RWPE2 (cell line): ENCODE measurements around the gene SLC9A9.

Experiments used
- ATAC-seq: fragments of 200-7000 bp; cut with Tn5 transposase; 3 replicates; pipeline ENCODE4 v1.9.1; 2021; ENCODE audit warnings: low read depth
- DNase-seq: peaks from one replicate; pipeline ENCODE4 v3.0.0-alpha.2; 2020; ENCODE audit warnings: low spot score
- H3K27ac ChIP-seq: fragments of 450-650 bp; 2 replicates; pipeline ENCODE4 v1.5.1; 2017; ENCODE audit warnings: mild to moderate bottlenecking; ENCODE audit not compliant: poor library complexity, severe bottlenecking
- H3K27me3 ChIP-seq: fragments of 250-450 bp; sonication (Bioruptor Pico); 2 replicates; pipeline ENCODE4 v1.5.1; 2021; ENCODE audit warnings: mild to moderate bottlenecking, moderate library complexity; ENCODE audit not compliant: insufficient read depth, poor library complexity, severe bottlenecking
- H3K36me3 ChIP-seq: fragments of 250-450 bp; sonication (Bioruptor Pico); 2 replicates; pipeline ENCODE4 v1.5.1; 2020; ENCODE audit warnings: low read depth, mild to moderate bottlenecking, moderate library complexity
- H3K4me1 ChIP-seq: fragments of 250-450 bp; sonication (Bioruptor Pico); 2 replicates; pipeline ENCODE4 v1.5.1; 2021; ENCODE audit warnings: mild to moderate bottlenecking, moderate library complexity; ENCODE audit not compliant: insufficient read depth, poor library complexity, severe bottlenecking
- H3K4me3 ChIP-seq: fragments of 250-450 bp; sonication (Bioruptor Pico); 2 replicates; pipeline ENCODE4 v1.5.1; 2021; ENCODE audit warnings: mild to moderate bottlenecking, moderate library complexity; ENCODE audit not compliant: severe bottlenecking
- H3K9me3 ChIP-seq: fragments of 250-450 bp; sonication (Bioruptor Pico); 2 replicates; pipeline ENCODE4 v1.5.1; 2021; ENCODE audit warnings: mild to moderate bottlenecking, moderate library complexity; ENCODE audit not compliant: severe bottlenecking
- CTCF ChIP-seq: fragments of 450-650 bp; IDR thresholded peaks from one replicate; pipeline ENCODE4 v1.5.1; 2017; ENCODE audit warnings: mild to moderate bottlenecking, moderate library complexity; ENCODE audit not compliant: poor library complexity, severe bottlenecking

Gene SLC9A9

DNA sequence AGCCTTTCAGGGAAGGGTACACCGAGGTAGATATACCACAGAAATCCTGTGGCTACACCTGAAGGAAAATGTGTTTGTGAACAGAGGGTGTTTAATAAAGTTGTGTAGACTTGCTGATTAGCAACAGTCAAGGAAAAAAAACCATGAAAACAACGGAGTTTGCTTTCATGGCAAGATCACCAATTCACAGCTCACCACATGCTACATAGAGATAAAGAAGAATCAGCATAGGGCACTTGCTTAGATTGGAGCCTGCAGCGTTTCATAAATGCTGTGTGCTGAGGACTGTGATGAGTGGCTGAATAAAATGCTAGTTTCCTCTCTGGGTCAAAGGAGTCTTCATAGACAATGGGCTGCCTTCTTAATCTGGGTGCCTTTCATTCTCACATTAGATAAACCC lies 257.6 kb downstream of the SLC9A9 start:
- H3K4me3 ChIP-seq, result no peak overlapping the region
- no peak overlapping the region for H3K27ac ChIP-seq
- no peak for TF ChIP-seq CTCF
- no peaks in the 10 kb centered on the region for H3K9me3 ChIP-seq
- H3K4me1 ChIP-seq, result no peaks in the 10 kb centered on the region
- no peaks in the 10 kb centered on the region for H3K36me3 ChIP-seq
- H3K27me3 ChIP-seq, result no peaks in the 10 kb centered on the region
- ATAC-seq, result no peak
- DNase-seq, result no peak

- no peak for DNase-seq
- H3K9me3 ChIP-seq, result no peaks in the 10 kb centered on the region
Measured at GRCh38 chr3:143586576-143586975, 261.7 kb downstream of the SLC9A9 start.

GRCh38 chr3:143585720-143586456 lies 262.4 kb downstream of the SLC9A9 start:
- ATAC-seq (no peak), DNase-seq (no peak)
- Histone ChIP-seq H3K36me3 (no peaks in the 10 kb centered on the region), H3K4me1 (no peaks in the 10 kb centered on the region), H3K27ac (no peak overlapping the region), H3K9me3 (no peaks in the 10 kb centered on the region), H3K27me3 (no peaks in the 10 kb centered on the region), H3K4me3 (no peak overlapping the region)
- TF ChIP-seq CTCF, result no peak

More at GRCh38 chr3:143586576-143586975, 261.7 kb downstream of the SLC9A9 start:
- Histone ChIP-seq H3K27me3 (no peaks in the 10 kb centered on the region), H3K27ac (no peak overlapping the region), H3K4me3 (no peak overlapping the region), H3K36me3 (no peaks in the 10 kb centered on the region), H3K4me1 (no peaks in the 10 kb centered on the region)
- TF ChIP-seq CTCF, result no peak
- ATAC-seq, result no peak

GRCh38 chr3:143584474-143584873 lies 263.8 kb downstream of the SLC9A9 start:
- H3K4me1 ChIP-seq, result no peaks in the 10 kb centered on the region
- DNase-seq (no peak), ATAC-seq (no peak)
- TF ChIP-seq CTCF, result no peak
- no peak overlapping the region for H3K27ac ChIP-seq
- no peaks in the 10 kb centered on the region for H3K9me3 ChIP-seq
- no peaks in the 10 kb centered on the region for H3K27me3 ChIP-seq
- no peaks in the 10 kb centered on the region for H3K36me3 ChIP-seq
- H3K4me3 ChIP-seq, result no peak overlapping the region

DNA sequence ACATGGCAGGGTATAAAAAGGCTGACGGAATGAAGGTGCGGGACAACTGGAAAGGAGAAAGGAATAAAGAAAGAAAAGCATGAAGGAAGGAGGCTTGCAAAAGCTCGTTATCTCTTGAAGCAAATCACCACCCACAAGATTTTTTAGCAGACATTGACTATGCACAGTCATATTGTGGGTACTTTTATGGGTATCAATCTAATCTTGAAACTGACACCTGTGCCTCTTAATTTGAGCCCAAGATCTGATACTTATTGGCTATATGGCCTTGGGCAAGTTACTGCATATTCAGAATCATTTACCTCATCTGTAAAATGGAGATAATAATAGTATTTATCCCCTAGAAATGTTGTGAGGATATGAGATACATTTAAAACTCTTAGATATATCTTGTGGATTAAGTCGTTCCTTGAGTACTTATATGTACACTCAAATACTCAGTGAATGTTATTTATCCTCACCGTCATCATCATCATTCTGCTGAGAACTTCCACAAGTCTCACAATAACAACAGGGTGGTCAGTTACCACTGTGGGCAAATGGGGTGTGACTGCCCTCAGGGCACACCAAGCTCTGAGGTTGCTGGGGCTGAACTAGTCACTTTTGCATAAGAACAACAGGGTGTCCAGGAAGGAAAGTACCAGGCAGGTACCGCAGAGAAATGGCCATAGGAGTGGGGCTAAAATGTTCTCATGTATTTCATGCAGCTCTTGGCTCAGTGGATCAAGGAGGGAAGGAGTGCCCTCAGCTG lies 266.1 kb downstream of the SLC9A9 start:
- TF ChIP-seq CTCF, result no peak
- Histone ChIP-seq H3K4me1 (no peaks in the 10 kb centered on the region), H3K27me3 (no peaks in the 10 kb centered on the region), H3K9me3 (no peaks in the 10 kb centered on the region), H3K4me3 (no peak overlapping the region), H3K36me3 (no peaks in the 10 kb centered on the region), H3K27ac (no peak overlapping the region)
- DNase-seq, result no peak
- no peak for ATAC-seq
